ENCODE measurements around the gene CYP1A2. TPM values are rescaled to one million over a fixed set of nuclear protein-coding genes. Genes with fewer than 3 reads are reported as not detected.

The CYP1A2 gene
- total RNA-seq, 1 experiment from 2014 or later, result not detected

- Mint-ChIP-seq H3K36me3 (ENCODE audit: insufficient read depth in 1 of 3, low read depth in 3 of 3) (peaks cover 0 to 2% (median 0%) of the 10 kb centered on the region in 3 experiments; a peak in 2 of 7 replicates), H3K4me3 (no peak overlapping the region), H3K27ac (no peak overlapping the region), H3K27me3 (ENCODE audit: low read depth) (no peaks in the 10 kb centered on the region), H3K4me1 (peaks cover 34 to 36% of the 10 kb centered on the region in 2 experiments), H3K9me3 (no peaks in the 10 kb centered on the region; a peak in 1 of 5 replicates)
- H3K56ac ChIP-seq (ENCODE audit: insufficient read length, low read depth, low read length), result no peak overlapping the region
- H3K9me3 ChIP-seq (ENCODE audit: control insufficient read depth, low read depth, low read length), result no peaks in the 10 kb centered on the region
- H3K23ac ChIP-seq (ENCODE audit: insufficient read length, low read depth, low read length), result no peak overlapping the region
- H3K4me1 ChIP-seq (ENCODE audit: insufficient read depth, low read length), result peaks cover 7% of the 10 kb centered on the region; the same call in 1 of the 2 replicates
- H3K4me2 ChIP-seq (ENCODE audit: insufficient read depth, insufficient read length, low read length), result no peak overlapping the region
- no peak overlapping the region for H2AFZ ChIP-seq (ENCODE audit: low read length)
- H4K20me1 ChIP-seq (ENCODE audit: control insufficient read depth, insufficient read depth, insufficient read length), result no peaks in the 10 kb centered on the region
- WGBS (ENCODE audit: extremely low coverage, insufficient read length, low lambda C conversion rate), result no CpG with 5 or more reads among the region's 7 CpGs
- no peaks in the 10 kb centered on the region for H3K79me1 ChIP-seq (ENCODE audit: insufficient read depth, low read depth, low read length, poor library complexity, severe bottlenecking)
- no peaks in the 10 kb centered on the region; the same call in 1 of the 2 replicates for H3K27me3 ChIP-seq (ENCODE audit: insufficient read depth, low read length)
- H2BK20ac ChIP-seq (ENCODE audit: low read depth, low read length, poor library complexity, severe bottlenecking), result no peak overlapping the region
- no peak overlapping the region for H4K91ac ChIP-seq (ENCODE audit: insufficient read length, low read depth, low read length)
- no peaks in the 10 kb centered on the region for H3K79me2 ChIP-seq (ENCODE audit: insufficient read depth, low read length)
- no peaks in the 10 kb centered on the region for H3K23me2 ChIP-seq (ENCODE audit: insufficient read length, low read depth, low read length, poor library complexity, severe bottlenecking)
- no peak overlapping the region for H2BK120ac ChIP-seq (ENCODE audit: low read depth, low read length, poor library complexity, severe bottlenecking)
- H4K5ac ChIP-seq (ENCODE audit: insufficient read length, low read depth, low read length), result no peak overlapping the region
- H3K18ac ChIP-seq (ENCODE audit: insufficient read length, low read depth, low read length), result no peak overlapping the region
- no peak overlapping the region for H3K27ac ChIP-seq (ENCODE audit: insufficient read length, low read depth, low read length)
- H4K8ac ChIP-seq (replicated peaks; ENCODE audit: insufficient read length, low read depth, low read length), result no peak overlapping the region
- TF ChIP-seq, protein P1, sequence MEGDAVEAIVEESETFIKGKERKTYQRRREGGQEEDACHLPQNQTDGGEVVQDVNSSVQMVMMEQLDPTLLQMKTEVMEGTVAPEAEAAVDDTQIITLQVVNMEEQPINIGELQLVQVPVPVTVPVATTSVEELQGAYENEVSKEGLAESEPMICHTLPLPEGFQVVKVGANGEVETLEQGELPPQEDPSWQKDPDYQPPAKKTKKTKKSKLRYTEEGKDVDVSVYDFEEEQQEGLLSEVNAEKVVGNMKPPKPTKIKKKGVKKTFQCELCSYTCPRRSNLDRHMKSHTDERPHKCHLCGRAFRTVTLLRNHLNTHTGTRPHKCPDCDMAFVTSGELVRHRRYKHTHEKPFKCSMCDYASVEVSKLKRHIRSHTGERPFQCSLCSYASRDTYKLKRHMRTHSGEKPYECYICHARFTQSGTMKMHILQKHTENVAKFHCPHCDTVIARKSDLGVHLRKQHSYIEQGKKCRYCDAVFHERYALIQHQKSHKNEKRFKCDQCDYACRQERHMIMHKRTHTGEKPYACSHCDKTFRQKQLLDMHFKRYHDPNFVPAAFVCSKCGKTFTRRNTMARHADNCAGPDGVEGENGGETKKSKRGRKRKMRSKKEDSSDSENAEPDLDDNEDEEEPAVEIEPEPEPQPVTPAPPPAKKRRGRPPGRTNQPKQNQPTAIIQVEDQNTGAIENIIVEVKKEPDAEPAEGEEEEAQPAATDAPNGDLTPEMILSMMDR (conservative IDR thresholded peaks at IDR 0.05), result no peak
- no peak overlapping the region for H3K9ac ChIP-seq (ENCODE audit: extremely low read depth, insufficient read length, low read length)
- no peak overlapping the region for H2AK5ac ChIP-seq (ENCODE audit: insufficient read length, low read length)
- H3K4ac ChIP-seq (ENCODE audit: low read depth, low read length), result no peak overlapping the region
- DNase-seq, result no peak
- H2BK12ac ChIP-seq (ENCODE audit: insufficient read length, low read depth, low read length), result no peak overlapping the region
- H3T11ph ChIP-seq (ENCODE audit: low read length), result no peak overlapping the region
- H3K14ac ChIP-seq (ENCODE audit: insufficient read depth, low read length), result no peak overlapping the region
- H2BK15ac ChIP-seq (ENCODE audit: low read depth, low read length), result no peak overlapping the region
- H2BK5ac ChIP-seq (ENCODE audit: insufficient read length, low read length), result no peak overlapping the region
These were observed 43.0 kb downstream of the CYP1A2 start for GRCh38 chr15:74791667-74792066.

Measured in H9 (cell line).